HG02588 (cell line): ENCODE measurements around the gene ALG13.
"Not testable (repeated sequence)": the region's sequence is repeated elsewhere in the genome, so short reads cannot be mapped to it uniquely, and the experiment has no call there.

ENCODE experiments used
- ATAC-seq: cut with Tn5 transposase; IDR thresholded peaks from one replicate; pipeline ENCODE4 v1.9.1; 2021; ENCODE audit warnings: mild to moderate bottlenecking, moderate library complexity; ENCODE audit not compliant: unreplicated experiment

ALG13 gene

GRCh38 chrX:111680988-111681779 lies at the start of gene ALG13:
TSS of gene ALG13 (plus strand) at chrX:111681170. CDS start at chrX:111681219, 49 bp downstream.
- peak; percentile 98 for ATAC-seq

GRCh38 chrX:111634823-111635729 lies 45.9 kb upstream of the ALG13 start:
- ATAC-seq, result no peak

GRCh38 chrX:111641969-111642368 lies 39.0 kb upstream of the ALG13 start:
- no peak for ATAC-seq

DNA sequence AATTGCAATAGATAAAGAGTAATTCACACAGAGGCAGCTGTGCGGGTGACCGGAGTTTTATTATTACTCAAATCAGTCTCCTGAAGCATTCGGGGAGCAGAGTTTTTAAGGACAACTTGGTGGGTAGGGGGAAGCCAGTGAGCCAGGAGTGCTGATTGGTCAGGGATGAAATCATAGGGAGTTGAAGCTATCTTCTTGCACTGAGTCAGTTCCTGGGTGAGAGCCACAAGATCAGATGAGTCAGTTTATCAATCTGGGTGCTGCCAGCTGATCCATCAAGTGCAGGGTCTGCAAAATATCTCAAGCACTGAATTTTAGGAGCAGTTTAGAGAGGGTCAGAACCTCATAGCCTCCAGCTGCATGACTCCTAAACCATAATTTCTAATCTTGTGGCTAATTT lies 35.8 kb upstream of the ALG13 start:
- ATAC-seq, result not testable (repeated sequence)

GRCh38 chrX:111645607-111646006 lies 35.4 kb upstream of the ALG13 start:
- no peak for ATAC-seq

DNA sequence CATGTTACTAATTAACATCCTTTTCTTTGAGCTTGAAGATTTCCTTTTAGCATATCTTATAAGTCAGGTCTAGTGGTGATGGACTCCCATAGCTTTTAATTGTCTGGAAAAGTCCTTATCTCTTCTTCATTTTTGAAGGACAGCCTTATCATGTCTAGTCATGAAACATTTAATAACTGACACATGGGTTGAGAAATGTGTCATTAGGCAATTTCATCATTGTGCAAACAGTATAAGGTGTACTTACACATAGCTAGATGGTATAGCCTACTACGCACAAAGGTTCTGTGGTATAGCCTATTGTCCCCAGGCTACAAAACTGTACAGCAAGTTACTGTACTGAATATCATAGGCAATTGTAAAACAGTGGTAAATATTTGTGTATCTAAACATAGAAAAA lies 34.5 kb upstream of the ALG13 start:
- ATAC-seq, result no peak

GRCh38 chrX:111648802-111649201 lies 32.2 kb upstream of the ALG13 start:
- ATAC-seq, result no peak

GRCh38 chrX:111649638-111650037 lies 31.3 kb upstream of the ALG13 start:
- ATAC-seq, result no peak

DNA sequence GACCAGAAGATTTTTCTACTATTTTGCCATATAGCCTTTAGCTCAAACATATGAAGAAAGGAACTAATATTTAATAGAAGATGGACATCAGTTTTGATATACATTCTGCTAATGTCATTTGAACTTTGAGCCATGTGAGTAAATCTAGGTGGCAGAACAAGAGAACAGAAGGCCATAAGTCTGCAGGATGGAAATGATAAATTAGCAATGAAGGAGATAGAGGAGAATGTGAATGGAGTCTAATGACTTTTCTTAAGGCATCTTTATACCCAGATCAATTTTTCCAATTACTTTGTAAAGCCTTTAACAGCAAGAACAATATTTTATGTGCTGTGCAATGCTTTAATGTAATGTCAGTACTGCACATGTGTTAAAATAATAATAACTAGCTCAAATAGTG lies 30.1 kb upstream of the ALG13 start:
- no peak for ATAC-seq

- no peak for ATAC-seq
These were observed 28.3 kb upstream of the ALG13 start for GRCh38 chrX:111652719-111653118.

DNA sequence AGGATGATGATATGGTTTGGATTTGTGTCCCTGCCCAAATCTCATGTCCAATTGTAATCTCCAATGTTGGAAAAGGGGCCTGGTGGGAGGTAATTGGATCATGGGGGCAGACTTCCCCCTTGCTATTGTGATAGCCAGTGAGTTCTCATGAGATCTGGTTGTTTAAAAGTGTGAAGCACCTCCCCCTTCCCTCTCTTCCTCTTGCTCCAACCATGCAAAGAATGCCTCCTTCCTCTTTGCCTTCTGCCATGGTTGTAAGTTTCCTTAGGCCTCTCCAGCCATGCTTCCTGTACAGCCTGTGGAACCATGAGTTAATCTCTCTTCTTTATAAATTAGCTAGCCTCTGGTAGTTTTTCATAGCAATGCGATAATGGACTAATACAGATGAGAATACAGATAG lies 19.7 kb upstream of the ALG13 start:
- ATAC-seq, result no peak

DNA sequence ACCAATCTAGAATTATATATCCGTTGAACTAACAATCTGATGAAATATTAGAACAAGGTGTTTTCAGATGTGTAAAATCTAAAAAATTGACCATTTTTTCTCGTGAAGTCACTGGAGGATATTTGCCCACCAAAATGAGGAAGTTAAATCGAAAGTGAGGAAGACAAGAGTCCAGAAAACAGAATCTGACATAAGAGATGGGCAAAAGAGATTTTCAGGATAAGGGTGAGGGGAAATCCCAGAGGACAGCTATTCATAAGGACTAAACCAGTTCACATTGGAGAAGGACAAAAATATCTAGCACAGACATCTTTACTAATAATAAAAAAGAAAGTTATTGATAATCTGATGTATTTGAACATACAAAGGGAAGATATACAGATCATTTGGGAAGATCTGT lies 18.7 kb upstream of the ALG13 start:
- no peak for ATAC-seq

DNA sequence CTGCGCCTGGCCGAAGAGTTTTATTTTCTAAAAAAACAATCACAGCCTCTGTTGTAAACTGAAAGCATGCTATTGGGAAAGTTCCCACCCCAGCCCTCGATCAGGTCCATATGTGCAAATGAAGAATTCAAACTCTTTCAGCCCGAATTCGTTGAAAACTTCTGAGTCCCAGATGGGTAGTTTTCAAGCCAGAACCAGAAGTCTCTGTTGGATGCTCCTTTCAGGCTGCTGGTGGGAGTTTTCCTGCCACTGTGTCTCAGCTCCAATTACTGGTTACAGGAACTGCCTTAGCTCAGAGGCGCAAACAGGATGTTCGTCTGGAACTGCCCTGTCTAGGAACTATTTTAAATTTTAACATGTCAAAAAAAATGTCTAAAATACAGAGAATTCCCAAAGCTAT lies 9.3 kb upstream of the ALG13 start:
- no peak for ATAC-seq

GRCh38 chrX:111687305-111687704 lies 6.3 kb downstream of the ALG13 start:
- ATAC-seq, result no peak

DNA sequence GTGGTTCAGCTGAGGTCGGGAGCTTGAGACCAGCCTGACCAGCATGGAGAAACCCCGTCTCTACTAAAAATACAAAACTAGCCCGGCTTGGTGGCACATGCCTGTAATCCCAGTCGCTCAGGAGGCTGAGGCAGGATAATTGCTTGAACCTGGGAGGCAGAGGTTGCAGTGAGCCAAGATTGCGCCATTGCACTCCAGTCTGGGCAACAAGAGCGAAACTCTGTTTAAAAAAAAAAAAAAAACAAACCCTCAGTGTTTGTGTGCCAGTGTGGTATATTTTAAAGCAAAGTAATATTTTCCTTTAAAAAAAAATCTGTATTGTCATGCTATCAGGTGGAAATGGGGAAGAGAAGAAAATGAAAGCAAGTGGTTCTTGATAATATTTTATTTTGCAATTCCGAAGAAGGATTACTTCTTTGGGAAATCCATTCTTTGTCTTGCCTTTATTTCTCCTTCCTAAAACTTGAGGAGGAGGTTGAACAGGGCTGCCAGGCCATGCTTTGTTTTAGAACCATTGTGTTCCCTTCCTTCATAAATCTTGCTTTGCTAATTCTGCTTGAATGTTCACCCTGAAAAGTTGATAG lies 14.4 kb downstream of the ALG13 start:
- no peak for ATAC-seq

DNA sequence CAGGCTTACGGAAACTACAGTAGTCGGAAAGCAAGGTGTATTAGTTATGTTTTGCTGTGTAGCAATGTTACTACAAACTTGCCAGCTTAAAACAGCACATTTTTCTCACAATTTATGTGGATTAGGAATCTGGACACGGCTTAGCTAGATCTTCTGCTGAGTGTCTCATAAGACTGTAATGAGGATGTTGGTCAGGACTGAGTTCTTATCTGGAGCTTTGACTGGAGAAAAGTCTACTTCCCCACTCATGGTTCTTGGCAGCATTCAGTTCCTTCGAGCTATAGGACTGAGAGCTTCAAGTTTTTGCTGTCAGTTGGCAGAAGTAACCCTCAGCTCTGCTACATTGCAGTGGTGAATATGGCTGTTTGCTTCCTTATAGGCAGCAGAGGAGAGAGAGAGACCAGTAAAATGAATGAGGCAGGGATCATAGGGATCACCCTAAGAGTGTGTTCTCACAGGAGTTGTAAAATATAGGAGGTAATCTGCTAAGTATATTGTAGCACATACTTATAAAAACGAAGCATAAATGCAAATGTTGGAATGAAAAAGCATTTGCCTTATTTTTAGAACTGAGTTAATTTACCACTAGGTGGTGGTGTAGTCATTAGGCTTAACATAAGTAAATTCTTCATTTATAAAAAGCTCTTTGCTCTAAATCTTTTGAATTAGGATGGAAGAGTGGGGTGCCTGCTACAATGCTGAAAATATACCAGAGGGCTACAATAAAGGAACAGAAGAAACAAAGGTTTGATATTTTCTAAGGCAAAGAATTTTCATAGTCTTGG lies 38.6 kb downstream of the ALG13 start:
- no peak for ATAC-seq

DNA sequence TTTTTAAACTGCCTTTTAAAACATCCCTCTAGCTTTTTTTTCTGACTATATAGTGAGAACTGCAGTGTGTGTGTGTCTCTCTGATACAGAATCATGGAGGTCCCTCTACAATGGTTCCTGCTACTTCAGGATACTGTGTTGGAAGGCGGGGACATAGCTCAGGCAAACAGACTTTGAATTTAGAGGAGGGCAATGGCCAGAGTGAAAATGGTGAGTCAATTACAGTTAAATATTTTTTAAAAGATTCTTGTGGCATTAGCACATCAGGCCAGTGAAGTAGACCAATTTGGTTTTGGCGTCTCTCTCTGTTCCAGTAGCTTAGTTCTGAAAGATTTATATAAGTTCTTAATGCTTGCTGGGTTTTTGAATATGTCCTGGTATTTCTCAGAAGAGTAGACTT lies 47.1 kb downstream of the ALG13 start:
- no peak for ATAC-seq

- no peak for ATAC-seq
These were observed 50.4 kb downstream of the ALG13 start for GRCh38 chrX:111731351-111731750.

DNA sequence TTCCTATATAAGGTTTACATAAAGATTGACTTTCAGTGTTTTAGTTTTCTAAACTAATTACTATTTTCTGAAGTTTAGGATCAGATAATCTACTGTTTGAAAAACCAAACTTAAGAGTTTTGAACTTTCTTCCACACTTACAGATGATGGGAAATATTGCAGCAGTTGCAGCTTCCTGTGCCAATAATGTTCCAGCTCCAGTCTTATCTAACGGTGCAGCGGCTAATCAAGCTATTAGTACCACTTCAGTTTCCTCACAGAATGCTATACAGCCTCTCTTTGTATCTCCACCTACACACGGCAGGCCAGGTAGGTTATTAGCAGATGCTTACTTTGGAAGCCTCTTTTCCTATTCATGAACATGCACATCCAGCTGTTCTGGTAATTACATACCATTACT lies 55.6 kb downstream of the ALG13 start:
- no peak for ATAC-seq

DNA sequence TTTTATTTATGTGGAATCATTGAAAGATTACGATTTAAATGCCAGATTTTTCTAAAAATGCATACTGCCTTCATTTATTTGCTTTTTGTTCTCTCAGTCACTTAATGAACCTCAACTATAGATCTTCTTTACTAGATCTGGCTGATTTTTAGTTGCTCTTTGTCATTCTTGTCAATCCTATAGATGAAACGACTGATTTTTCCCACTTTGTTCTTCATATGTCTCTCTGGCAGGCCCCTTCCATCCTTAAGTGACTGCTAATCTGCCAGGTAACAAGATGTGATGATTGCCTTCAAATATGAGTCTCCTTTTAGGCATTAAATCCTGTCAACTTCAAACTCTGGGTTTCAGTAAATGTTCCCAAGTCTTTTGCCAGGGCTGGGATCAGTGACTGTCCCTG lies 61.0 kb downstream of the ALG13 start:
- ATAC-seq, result no peak

DNA sequence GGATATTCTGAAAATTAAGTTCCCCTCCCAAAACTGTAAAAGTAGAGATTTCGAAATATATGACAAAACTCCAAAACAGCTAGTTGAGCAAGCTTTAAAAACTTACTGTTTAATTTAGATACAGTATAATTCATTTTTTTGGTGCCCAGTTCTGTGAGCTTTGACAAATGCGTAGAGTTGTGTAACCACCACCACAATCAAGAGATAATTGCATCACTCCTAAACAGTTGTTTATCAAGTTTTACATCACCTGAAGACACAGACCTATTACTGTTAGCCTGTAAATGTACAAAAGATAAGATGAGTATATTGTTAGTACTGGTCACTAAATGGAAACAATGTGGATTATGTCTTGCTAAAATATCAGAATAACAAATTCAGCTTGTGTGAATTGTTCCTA lies 62.3 kb downstream of the ALG13 start:
- no peak for ATAC-seq
